Renal cortical epithelial cell (primary cell): ENCODE data around the gene SH3RF1. TPM values are rescaled to one million over a fixed set of nuclear protein-coding genes. Genes with fewer than 3 reads are reported as not detected.
"Not testable (repeated sequence)": the region's sequence is repeated elsewhere in the genome, so short reads cannot be mapped to it uniquely, and the experiment has no call there.

Experiments used
- DNase-seq: peaks from one replicate; pipeline ENCODE4 v3.0.0-alpha.2; 2011; ENCODE audit warnings: low read depth
- total RNA-seq: library from RNA; depleted of rRNA; stranded (reverse); fragments of >200 nt; gene quantifications from 2 replicates; pipeline ENCODE4 v1.2.3, GENCODE V29; 2014

Gene SH3RF1
- total RNA-seq, 1 donor from 2014 or later, result 12.7 TPM

- DNase-seq, result no peak
Measured at GRCh38 chr4:169226565-169226964, 44.2 kb downstream of the SH3RF1 start.

DNA sequence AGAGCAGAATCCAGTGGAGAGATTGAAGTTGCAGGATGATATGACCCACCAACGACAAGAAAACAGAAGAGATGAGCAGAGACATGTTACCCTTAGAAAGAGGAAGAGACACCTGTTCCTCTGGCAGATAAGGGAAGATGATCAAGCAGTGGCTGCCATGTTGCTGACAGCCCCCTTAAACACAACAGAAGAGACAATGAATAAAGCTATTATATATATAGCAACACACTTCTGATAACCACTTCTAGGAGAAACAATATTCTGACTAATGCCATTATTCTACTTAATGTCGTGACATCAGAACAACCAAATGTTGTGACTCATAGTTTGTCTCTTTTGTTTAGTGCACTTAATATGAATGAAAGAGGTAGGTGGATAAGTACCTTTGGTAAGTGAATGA lies 44.9 kb downstream of the SH3RF1 start:
- peak; percentile 73 for DNase-seq

- peak; percentile 96 for DNase-seq
Measured at GRCh38 chr4:169225058-169225751, 45.6 kb downstream of the SH3RF1 start.

DNA sequence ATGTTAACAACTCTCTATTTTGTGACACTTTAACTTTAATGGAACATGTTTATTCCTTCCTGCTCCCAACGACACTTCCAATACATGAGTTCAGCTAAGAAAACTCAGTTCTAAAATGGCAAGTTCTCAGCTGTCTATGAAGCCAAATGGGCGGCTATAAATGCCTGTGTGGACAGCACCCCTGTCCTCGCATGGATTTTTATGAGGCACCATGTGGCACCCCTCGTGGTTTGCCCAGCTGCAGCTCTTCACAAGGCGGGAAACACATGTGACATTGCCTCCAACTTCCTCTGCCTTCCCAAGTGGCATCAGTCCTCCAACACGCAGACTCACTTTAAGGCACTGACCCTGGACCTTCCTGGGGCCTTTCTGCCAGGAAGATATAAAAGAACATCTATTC lies 48.0 kb downstream of the SH3RF1 start:
- DNase-seq, result no peak

GRCh38 chr4:169221662-169222061 lies 49.1 kb downstream of the SH3RF1 start:
- DNase-seq, result no peak

GRCh38 chr4:169220854-169221411 lies 49.8 kb downstream of the SH3RF1 start:
- DNase-seq, result peak; percentile 76

DNA sequence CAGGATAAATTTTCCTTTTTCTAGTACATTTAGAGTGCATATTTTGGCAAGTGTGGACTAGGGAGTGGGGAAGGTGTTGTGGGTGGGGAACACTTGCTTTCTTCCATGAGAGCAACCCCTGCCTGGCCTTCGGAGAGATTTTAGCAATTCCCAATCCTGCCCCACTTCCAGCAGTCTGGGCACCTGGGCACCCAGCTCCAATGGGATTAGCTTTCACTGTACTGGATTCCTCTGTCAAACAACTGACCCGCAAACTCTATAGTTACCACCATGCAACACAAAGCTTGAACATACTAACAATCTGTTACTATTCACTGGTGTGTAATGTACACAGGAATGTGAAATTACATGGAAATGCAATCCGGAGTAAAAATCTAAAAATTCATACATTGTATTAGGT lies 50.3 kb downstream of the SH3RF1 start:
- DNase-seq, result no peak

DNA sequence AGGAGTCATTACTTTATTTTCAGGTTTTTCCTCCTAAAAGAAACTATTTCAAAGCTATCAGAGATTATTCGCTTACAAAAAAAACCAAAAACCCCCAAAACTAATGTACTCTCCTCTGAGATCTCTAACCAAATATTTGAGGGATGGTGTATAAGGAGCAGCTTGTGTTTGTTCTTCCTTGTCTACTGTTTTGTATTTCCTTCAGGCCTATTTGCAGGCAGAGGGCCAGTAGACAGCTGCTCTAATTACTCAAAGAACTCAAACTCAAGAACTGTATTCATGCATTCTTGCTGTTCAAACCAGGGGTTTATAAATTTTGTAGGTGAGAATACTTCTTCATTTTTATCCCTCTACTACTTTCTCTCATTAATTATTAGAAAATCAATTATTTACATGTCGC lies 51.3 kb downstream of the SH3RF1 start:
- DNase-seq, result no peak

DNA sequence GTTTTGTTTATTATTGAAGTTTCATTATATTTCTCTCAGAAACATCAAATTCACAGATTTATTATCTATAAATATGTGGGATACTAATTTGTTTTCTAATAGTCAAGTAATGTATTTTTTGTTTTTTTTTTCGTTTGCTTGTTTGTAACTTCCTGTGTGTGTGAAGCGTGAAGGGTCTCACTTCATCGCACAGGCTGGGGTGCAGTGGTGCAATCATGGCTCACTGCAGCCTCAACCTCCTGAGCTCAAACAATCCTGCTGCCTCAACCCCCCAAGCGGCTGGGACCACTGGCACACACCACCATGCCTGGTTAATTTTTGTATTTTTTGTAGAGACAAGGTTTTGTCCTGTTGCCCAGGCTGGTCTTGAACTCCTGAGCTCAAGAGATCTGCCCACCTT lies 55.1 kb downstream of the SH3RF1 start:
- DNase-seq, result no peak

- no peak for DNase-seq
Measured at GRCh38 chr4:169212981-169213380, 57.8 kb downstream of the SH3RF1 start.

DNA sequence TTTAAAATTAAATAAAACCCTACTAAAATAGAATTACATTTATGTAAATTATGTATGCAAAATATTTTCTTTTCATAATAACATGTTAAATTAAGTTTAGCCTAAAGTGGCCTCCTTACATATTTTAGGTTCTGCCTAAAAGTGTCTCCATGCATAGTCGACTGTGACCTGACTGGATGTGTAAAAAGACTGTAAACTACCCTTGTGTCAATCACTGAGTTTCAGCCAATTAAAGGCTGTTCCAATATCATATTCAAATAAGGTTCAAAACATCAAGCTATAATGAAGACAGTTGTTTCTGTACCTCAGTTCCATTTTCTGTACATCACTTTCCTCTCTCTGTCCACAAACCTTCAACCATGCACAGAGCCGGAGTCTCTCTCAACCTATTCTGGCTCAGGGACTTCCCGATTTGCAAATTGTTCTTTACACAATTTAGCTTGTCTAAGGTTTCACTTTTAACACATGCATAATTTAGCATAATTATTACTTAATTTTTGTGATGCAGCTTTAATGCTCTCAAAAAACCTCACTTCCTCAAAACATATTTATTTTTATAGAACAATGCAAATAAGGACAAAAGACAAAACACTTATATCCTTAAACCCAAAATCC lies 60.1 kb downstream of the SH3RF1 start:
- DNase-seq, result no peak

GRCh38 chr4:169209388-169209883 lies 61.3 kb downstream of the SH3RF1 start:
- no peak for DNase-seq

GRCh38 chr4:169208516-169208915 lies 62.2 kb downstream of the SH3RF1 start:
- DNase-seq, result no peak

- DNase-seq, result no peak
Measured at GRCh38 chr4:169208090-169208455, 62.7 kb downstream of the SH3RF1 start.

DNA sequence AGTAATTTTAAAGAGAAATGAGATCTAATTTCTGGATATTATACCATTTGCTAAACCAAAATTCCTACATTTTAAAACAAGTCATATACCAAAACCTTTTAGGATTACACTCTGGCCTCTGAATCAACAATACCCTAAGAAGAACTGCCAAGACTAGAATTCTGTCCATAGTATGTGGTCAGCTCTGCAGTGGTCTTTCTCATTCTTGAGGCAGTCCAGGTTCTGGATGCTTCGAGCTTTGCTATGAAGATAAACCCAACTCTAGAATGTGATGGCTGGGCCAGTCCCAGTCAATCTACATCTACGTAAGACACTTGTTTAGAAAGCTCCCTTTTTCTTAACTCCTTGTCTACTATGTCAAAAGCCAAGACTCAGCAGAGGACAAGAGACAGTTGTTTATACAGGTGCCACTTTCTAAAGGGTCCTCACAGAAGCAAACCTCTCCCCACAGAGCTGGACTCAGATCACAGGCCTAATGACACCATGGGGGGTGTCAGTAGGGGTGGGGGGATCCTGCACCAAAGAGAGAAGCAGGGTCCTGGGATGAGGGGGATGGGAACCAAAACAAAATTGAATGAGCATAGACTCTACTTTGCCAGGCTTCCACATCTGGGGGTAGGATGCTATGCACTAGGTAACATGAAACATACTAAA lies 63.2 kb downstream of the SH3RF1 start:
- DNase-seq, result no peak

DNA sequence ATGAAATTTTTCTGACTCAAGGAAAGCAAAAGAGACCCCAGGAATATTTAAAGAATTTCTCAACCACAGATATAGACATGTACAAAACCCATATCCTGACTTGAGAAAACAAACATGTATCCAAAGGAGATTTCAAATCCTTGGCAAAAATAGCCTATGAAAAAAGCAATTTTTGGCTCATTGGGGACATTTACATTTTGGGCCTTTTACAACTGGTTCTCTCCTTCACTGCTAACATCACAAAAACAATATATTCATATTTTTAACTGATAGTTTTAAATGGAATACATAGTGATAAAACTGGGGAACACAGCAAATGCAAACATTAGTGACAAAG lies 65.0 kb downstream of the SH3RF1 start:
- no peak for DNase-seq

DNA sequence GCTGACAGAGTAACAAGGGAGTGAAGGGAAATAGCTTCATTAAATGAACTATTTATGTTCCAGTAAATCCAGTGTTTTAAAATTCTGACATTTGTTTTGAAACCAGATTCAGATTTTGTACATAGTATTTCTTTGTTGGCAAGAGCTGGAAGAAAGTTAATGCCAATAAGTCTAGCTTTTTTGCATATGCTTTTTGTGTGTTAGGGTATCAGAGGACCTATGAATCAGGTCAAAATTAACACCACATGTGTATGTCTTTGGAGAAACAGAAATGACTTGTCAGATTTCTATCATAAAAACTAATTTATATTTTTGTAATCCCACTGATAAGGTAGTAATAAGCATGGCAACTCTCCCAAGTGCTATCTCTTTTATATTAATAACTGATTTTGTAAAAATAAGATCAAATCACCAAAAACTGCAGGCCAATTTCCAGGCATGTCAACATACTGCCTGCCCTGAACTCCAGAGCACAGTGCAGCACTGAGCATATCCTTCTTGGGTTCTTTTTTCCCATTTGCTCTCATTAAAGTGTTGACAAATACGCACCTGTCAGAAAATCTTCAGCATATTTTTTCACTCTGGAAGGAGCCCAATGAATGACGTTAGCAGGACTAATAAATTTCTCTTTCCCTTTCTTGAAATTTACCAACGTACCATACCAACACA lies 65.5 kb downstream of the SH3RF1 start:
- no peak for DNase-seq

DNA sequence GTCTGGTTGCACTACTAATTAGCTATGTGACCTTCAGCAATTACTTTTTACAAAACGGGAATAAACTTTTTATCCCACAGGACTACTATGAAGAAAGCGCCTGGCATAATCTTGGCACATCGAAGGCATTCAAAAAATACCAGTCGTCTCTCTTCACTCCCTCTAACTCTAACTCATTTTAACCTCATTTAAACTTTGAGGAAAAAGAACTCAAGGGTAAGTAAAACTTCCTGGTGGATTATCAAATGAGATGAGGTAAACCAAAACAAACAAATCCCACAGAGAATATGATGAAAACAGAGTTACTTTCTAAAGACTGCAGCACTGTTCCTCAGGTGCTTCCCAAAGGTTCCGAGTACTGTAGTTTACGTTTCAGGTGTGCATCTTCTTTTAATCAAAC lies 66.9 kb downstream of the SH3RF1 start:
- no peak for DNase-seq

DNA sequence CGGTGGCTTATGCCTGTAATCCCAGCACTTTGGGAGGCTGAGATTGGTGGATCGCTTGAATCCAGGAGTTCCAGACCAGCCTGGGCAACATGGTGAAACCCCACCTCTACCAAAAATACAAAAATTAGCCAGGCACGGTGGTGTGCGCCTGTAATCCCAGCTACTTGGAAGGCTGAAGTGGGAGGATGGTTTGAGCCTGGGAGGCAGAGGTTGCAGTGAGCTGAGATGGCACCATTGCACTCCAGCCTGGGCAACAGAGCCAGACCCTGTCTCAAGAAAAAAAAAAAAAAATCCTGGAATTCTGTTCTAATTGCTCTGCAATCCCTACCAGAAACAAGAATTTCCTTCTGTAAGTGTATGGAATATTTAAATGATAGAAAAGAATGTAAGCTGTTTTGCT lies 67.5 kb downstream of the SH3RF1 start:
- DNase-seq, result not testable (repeated sequence)

DNA sequence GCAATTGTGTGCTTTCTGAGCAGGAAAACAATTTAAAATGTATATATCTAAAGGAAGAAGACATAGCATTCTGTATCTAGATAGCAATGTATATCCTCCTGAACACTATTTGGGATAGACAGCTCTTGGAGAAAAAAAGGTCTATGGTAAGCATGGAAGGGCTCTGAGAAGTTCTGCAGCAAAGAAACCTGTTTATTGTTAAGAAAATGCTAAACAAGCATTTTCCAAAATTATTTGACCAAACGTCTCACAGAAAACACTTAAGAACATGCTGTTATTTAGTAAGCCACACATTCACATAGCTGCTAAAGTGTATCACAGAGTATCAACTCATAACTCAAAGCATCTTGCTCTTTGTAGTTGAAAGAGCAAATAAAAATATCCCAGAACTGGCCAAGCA lies 67.9 kb downstream of the SH3RF1 start:
- DNase-seq, result no peak

GRCh38 chr4:169202145-169202699 lies 68.5 kb downstream of the SH3RF1 start:
- DNase-seq, result peak; percentile 67
